Measurements from ENCODE around the gene EML1.

The EML1 gene

DNA sequence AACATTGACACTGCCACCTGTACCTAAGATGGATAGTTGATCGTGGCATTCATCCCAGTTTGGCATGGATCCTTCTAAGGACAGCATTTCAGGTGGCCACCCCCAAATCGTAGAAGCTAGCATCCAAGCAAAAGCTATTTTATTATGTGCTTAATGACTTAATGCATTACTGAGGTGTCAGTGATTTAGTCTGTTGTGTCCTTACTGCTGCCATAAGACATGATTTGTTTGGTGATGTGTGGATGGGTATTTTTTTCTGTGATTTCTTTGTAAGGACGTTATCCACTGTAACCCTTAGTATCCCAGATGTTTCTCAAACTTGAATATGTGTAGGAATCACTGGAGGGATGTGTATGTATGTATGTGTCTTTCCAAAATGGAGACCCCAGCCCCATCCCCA, 190.8 kb downstream of the EML1 start:
- H3K9me3 ChIP-seq (ENCODE audit: control extremely low read depth in 1 of 5, control insufficient read depth in 4 of 5, insufficient read depth in 2 of 5, low read depth in 1 of 5, low read length in 4 of 5), result peaks cover 0 to 5% (median 0%) of the 10 kb centered on the region in 5 experiments
- 100% methylated on average over 1 of the region's 3 CpGs for WGBS (ENCODE audit: insufficient coverage)
- no peak for DNase-seq
- H3K27me3 ChIP-seq (replicated peaks in 2 of 5; ENCODE audit: control insufficient read depth in 4 of 5, insufficient read depth in 5 of 5, low read length in 4 of 5), result no peaks in the 10 kb centered on the region
- H3K27ac ChIP-seq (ENCODE audit: insufficient read depth in 1 of 2, low read depth in 1 of 2, low read length in 2 of 2, poor library complexity in 1 of 2, severe bottlenecking in 2 of 2), result no peak overlapping the region
- no peaks in the 10 kb centered on the region for H3K36me3 ChIP-seq (ENCODE audit: control insufficient read depth in 4 of 4, insufficient read depth in 4 of 4, low read length in 3 of 4)
- peaks cover 0 to 21% (median 14%) of the 10 kb centered on the region in 4 experiments for H3K4me1 ChIP-seq (ENCODE audit: control extremely low read depth in 1 of 4, control insufficient read depth in 4 of 4, insufficient read depth in 4 of 4, low read length in 3 of 4)
- CTCF ChIA-PET, result interaction anchor here (1.2 to 6.5 kb wide), 13 partner anchors 11 to 209 kb away, joined by 4 to 76 read pairs (median 10); no protein-coding TSS in a partner anchor
- H3K4me3 ChIP-seq (ENCODE audit: control insufficient read depth in 1 of 7, extremely low read depth in 1 of 7, insufficient read depth in 4 of 7, low read depth in 2 of 7, low read length in 6 of 7), result no peak overlapping the region
- POLR2A ChIA-PET, result no interaction called here

DNA sequence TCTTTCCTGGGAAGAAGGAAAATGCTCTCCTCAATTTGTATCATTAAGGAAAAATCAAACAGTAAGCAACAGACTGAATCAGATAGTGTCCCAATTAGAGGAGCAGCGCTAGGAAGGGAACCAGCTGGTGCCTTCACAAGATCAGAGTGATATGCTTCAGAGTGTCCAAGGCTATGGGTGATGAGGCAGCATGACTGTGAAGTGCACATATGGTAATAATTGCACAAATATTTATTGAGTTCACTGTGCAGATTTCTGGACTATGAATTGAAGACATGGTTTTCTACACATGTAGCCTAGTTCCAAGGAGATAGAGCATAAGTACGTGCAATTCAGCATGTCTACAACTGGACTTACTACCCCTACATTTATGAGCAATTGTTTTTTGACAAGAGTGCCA, 193.2 kb downstream of the EML1 start:
- no peak overlapping the region for H3K4me3 ChIP-seq (ENCODE audit: control insufficient read depth in 1 of 7, extremely low read depth in 1 of 7, insufficient read depth in 4 of 7, low read depth in 2 of 7, low read length in 6 of 7)
- WGBS (ENCODE audit: insufficient coverage), result 100% methylated on average over 2 of the region's 2 CpGs

DNA sequence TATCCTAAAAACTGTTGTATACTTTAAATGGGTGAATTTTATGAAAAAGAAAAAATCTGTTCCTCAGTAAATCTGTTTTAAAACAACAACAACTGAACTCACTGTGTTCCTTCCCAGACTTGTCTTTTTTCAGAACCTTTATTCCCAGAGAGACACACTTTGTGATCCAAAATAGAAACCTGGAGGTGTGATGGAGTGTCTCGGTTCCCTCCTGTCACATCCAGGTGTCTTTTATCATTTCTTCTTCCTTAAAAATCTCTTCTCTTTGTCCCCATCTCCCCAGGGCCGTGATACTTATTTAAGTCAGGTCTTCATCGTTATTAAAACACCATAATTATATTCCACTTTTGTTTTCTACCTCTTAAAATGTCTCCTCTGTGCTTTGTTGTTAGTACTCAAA, 195.8 kb downstream of the EML1 start:
- Histone ChIP-seq H3K27ac (ENCODE audit: insufficient read depth in 1 of 2, low read depth in 1 of 2, low read length in 2 of 2, poor library complexity in 1 of 2, severe bottlenecking in 2 of 2) (no peak overlapping the region), H3K36me3 (ENCODE audit: control insufficient read depth in 4 of 4, insufficient read depth in 4 of 4, low read length in 3 of 4) (no peaks in the 10 kb centered on the region), H3K4me1 (ENCODE audit: control extremely low read depth in 1 of 4, control insufficient read depth in 4 of 4, insufficient read depth in 4 of 4, low read length in 3 of 4) (no peaks in the 10 kb centered on the region), H3K4me3 (ENCODE audit: control insufficient read depth in 1 of 7, extremely low read depth in 1 of 7, insufficient read depth in 4 of 7, low read depth in 2 of 7, low read length in 6 of 7) (no peak overlapping the region), H3K27me3 (replicated peaks in 2 of 5; ENCODE audit: control insufficient read depth in 4 of 5, insufficient read depth in 5 of 5, low read length in 4 of 5) (no peaks in the 10 kb centered on the region), H3K9me3 (ENCODE audit: control extremely low read depth in 1 of 5, control insufficient read depth in 4 of 5, insufficient read depth in 2 of 5, low read depth in 1 of 5, low read length in 4 of 5) (peaks cover 0 to 5% (median 0%) of the 10 kb centered on the region in 5 experiments)
- 83% methylated on average over 1 of the region's 3 CpGs for WGBS (ENCODE audit: insufficient coverage)
- ChIA-PET POLR2A (no interaction called here), CTCF (interaction anchor here (0.8 to 1.2 kb wide), 2 partner anchors 31 to 36 kb away, joined by 4 read pairs; no protein-coding TSS in a partner anchor)
- DNase-seq, result no peak

More for the DNA sequence above, 193.2 kb downstream of the EML1 start:
- Histone ChIP-seq H3K36me3 (ENCODE audit: control insufficient read depth in 4 of 4, insufficient read depth in 4 of 4, low read length in 3 of 4) (no peaks in the 10 kb centered on the region), H3K27me3 (replicated peaks in 2 of 5; ENCODE audit: control insufficient read depth in 4 of 5, insufficient read depth in 5 of 5, low read length in 4 of 5) (no peaks in the 10 kb centered on the region), H3K9me3 (ENCODE audit: control extremely low read depth in 1 of 5, control insufficient read depth in 4 of 5, insufficient read depth in 2 of 5, low read depth in 1 of 5, low read length in 4 of 5) (peaks cover 0 to 5% (median 0%) of the 10 kb centered on the region in 5 experiments), H3K27ac (ENCODE audit: insufficient read depth in 1 of 2, low read depth in 1 of 2, low read length in 2 of 2, poor library complexity in 1 of 2, severe bottlenecking in 2 of 2) (no peak overlapping the region), H3K4me1 (ENCODE audit: control extremely low read depth in 1 of 4, control insufficient read depth in 4 of 4, insufficient read depth in 4 of 4, low read length in 3 of 4) (peaks cover 0 to 21% (median 14%) of the 10 kb centered on the region in 4 experiments)
- ChIA-PET POLR2A (no interaction called here), CTCF (interaction anchor here (1.1 to 6.5 kb wide), 2 partner anchors 121 to 207 kb away, joined by 4 to 59 read pairs; no protein-coding TSS in a partner anchor)
- no peak for DNase-seq

DNA sequence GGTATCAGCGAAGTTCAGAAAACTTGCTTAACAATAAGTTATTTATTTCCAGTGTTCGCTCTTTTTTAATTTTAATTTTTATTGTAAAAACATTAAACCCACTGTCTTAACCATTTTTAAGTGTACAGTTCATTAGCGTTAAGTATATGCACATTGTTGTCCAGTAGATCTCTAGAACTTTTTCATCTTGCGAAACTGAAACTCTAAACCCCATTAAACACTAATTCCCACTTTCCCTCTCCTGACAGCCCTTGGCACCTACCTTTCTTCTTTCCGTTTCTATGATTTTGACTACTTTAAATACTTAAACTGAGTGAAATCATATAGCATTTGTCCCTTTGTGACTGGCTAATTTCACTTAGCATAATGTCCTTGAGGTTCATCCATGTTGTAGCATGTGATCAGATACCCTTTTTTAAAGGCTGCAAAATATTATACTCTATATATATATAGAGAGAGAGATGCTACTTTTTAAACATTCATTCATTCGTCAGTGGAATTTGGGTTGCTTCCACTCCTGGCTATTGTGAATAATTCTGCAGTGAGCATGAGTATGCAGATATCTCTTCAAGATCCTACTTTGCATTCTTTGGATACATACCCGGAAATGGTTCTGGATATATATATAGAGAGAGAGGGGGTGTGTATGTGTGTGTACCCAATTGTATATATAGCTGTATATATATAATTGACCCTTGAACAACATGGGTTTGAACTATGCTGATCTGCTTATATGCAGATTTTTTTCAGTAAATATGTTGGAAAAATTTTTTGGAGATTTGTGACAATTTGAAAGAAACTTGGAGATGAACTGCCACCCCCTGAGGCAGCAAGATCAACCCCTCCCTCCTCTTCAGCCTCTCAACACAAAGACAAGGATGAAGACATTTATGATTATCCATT, 197.3 kb downstream of the EML1 start:
- WGBS (ENCODE audit: insufficient coverage), result 95% methylated on average over 2 of the region's 7 CpGs
- H3K4me3 ChIP-seq (ENCODE audit: control insufficient read depth in 1 of 7, extremely low read depth in 1 of 7, insufficient read depth in 4 of 7, low read depth in 2 of 7, low read length in 6 of 7), result no peak overlapping the region
- no peaks in the 10 kb centered on the region for H3K4me1 ChIP-seq (ENCODE audit: control extremely low read depth in 1 of 4, control insufficient read depth in 4 of 4, insufficient read depth in 4 of 4, low read length in 3 of 4)
- H3K27ac ChIP-seq (ENCODE audit: insufficient read depth in 1 of 2, low read depth in 1 of 2, low read length in 2 of 2, poor library complexity in 1 of 2, severe bottlenecking in 2 of 2), result no peak overlapping the region
- H3K27me3 ChIP-seq (replicated peaks in 2 of 5; ENCODE audit: control insufficient read depth in 4 of 5, insufficient read depth in 5 of 5, low read length in 4 of 5), result no peaks in the 10 kb centered on the region
- CTCF ChIA-PET, result interaction anchor here (0.6 to 1.2 kb wide), 2 partner anchors 29 to 253 kb away, joined by 4 read pairs; no protein-coding TSS in a partner anchor
- H3K36me3 ChIP-seq (ENCODE audit: control insufficient read depth in 4 of 4, insufficient read depth in 4 of 4, low read length in 3 of 4), result no peaks in the 10 kb centered on the region
- peaks cover 0 to 5% (median 0%) of the 10 kb centered on the region in 5 experiments for H3K9me3 ChIP-seq (ENCODE audit: control extremely low read depth in 1 of 5, control insufficient read depth in 4 of 5, insufficient read depth in 2 of 5, low read depth in 1 of 5, low read length in 4 of 5)
- no peak for DNase-seq
- POLR2A ChIA-PET, result interaction anchor here (0.6 kb wide), 1 partner anchor 48 kb away, joined by 3 read pairs; no protein-coding TSS in a partner anchor

GRCh38 chr14:99991331-99991730, 198.1 kb downstream of the EML1 start:
- Histone ChIP-seq H3K4me1 (ENCODE audit: control extremely low read depth in 1 of 4, control insufficient read depth in 4 of 4, insufficient read depth in 4 of 4, low read length in 3 of 4) (no peaks in the 10 kb centered on the region), H3K4me3 (ENCODE audit: control insufficient read depth in 1 of 7, extremely low read depth in 1 of 7, insufficient read depth in 4 of 7, low read depth in 2 of 7, low read length in 6 of 7) (no peak overlapping the region), H3K36me3 (ENCODE audit: control insufficient read depth in 4 of 4, insufficient read depth in 4 of 4, low read length in 3 of 4) (no peaks in the 10 kb centered on the region), H3K27ac (ENCODE audit: insufficient read depth in 1 of 2, low read depth in 1 of 2, low read length in 2 of 2, poor library complexity in 1 of 2, severe bottlenecking in 2 of 2) (no peak overlapping the region), H3K27me3 (replicated peaks in 2 of 5; ENCODE audit: control insufficient read depth in 4 of 5, insufficient read depth in 5 of 5, low read length in 4 of 5) (no peaks in the 10 kb centered on the region), H3K9me3 (ENCODE audit: control extremely low read depth in 1 of 5, control insufficient read depth in 4 of 5, insufficient read depth in 2 of 5, low read depth in 1 of 5, low read length in 4 of 5) (peaks cover 0 to 3% (median 0%) of the 10 kb centered on the region in 5 experiments)
- DNase-seq, result no peak
- WGBS (ENCODE audit: insufficient coverage), result no CpG with 5 or more reads among the region's 7 CpGs
- CTCF ChIA-PET, result no interaction called here
- POLR2A ChIA-PET, result interaction anchor here (0.6 kb wide), 1 partner anchor 47 kb away, joined by 3 read pairs; no protein-coding TSS in a partner anchor

All from common myeloid progenitor, CD34-positive (primary cell).